ENCODE data around the gene ARHGEF12. TPM values are rescaled to one million over a fixed set of nuclear protein-coding genes. Genes with fewer than 3 reads are reported as not detected.

ARHGEF12 gene
- total and polyA plus RNA-seq, 2 experiments from 2014 or later, result 9.0 to 38.9 TPM

DNA sequence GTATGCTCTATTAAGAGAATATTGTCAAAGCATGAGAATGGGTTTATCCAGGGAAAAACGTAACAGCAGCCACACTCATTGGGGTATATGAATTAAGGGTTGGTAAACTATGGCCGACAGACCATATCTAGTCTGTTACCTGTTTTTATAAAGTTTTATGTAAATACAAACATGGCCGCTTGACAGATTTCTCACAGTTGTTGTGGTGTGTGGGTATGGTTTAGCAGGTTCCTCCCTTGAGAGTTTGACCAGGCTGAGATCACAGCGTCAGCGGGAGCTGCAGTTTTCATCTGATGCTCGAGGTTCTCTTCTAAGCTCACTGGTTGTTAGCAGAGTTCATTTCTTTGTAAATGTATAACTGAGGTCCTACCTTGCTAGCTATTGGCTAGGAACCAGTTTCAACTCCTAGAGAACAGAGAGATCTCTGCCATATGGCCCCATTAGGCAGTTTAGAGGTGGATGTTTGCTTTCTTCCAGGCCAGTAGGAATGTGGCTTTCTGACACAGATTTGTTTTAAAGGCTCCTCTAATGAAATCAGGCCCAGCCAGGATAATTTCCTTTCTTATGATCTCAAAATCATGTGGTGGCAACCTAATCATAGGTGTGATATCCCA is 129.8 kb downstream of the ARHGEF12 start:
- Histone ChIP-seq H3K27me3 (ENCODE audit: insufficient read depth) (no peaks in the 10 kb centered on the region), H4K20me1 (replicated peaks; ENCODE audit: insufficient read depth) (peaks cover 8% of the 10 kb centered on the region; the same call in 1 of the 2 replicates), H2AFZ (no peak overlapping the region), H3K27ac (ENCODE audit: low read depth) (no peak overlapping the region), H3K9me2 (ENCODE audit: insufficient read depth) (no peaks in the 10 kb centered on the region), H3K4me2 (no peak overlapping the region), H3K4me1 (ENCODE audit: insufficient read depth) (no peaks in the 10 kb centered on the region), H3K79me2 (replicated peaks; ENCODE audit: insufficient read depth) (no peaks in the 10 kb centered on the region), H3K4me3 (no peak overlapping the region), H3K36me3 (ENCODE audit: insufficient read depth) (peaks cover 12% of the 10 kb centered on the region), H3F3A (replicated peaks; ENCODE audit: low read depth) (no peaks in the 10 kb centered on the region)
- H3K4me1 Mint-ChIP-seq, result no peaks in the 10 kb centered on the region
- no peaks in the 10 kb centered on the region for H3K9me3 Mint-ChIP-seq
- no peak overlapping the region for H3K27ac Mint-ChIP-seq
- ATAC-seq, result no peak
- TF ChIP-seq ZNF331 (CRISPR knock-in tag; IDR thresholded peaks at IDR 0.05; ENCODE audit: low read depth), result no peak
- TF ChIP-seq, protein P1, sequence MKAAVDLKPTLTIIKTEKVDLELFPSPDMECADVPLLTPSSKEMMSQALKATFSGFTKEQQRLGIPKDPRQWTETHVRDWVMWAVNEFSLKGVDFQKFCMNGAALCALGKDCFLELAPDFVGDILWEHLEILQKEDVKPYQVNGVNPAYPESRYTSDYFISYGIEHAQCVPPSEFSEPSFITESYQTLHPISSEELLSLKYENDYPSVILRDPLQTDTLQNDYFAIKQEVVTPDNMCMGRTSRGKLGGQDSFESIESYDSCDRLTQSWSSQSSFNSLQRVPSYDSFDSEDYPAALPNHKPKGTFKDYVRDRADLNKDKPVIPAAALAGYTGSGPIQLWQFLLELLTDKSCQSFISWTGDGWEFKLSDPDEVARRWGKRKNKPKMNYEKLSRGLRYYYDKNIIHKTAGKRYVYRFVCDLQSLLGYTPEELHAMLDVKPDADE (IDR thresholded peaks at IDR 0.05), result no peak
- TF ChIP-seq, protein P2, sequence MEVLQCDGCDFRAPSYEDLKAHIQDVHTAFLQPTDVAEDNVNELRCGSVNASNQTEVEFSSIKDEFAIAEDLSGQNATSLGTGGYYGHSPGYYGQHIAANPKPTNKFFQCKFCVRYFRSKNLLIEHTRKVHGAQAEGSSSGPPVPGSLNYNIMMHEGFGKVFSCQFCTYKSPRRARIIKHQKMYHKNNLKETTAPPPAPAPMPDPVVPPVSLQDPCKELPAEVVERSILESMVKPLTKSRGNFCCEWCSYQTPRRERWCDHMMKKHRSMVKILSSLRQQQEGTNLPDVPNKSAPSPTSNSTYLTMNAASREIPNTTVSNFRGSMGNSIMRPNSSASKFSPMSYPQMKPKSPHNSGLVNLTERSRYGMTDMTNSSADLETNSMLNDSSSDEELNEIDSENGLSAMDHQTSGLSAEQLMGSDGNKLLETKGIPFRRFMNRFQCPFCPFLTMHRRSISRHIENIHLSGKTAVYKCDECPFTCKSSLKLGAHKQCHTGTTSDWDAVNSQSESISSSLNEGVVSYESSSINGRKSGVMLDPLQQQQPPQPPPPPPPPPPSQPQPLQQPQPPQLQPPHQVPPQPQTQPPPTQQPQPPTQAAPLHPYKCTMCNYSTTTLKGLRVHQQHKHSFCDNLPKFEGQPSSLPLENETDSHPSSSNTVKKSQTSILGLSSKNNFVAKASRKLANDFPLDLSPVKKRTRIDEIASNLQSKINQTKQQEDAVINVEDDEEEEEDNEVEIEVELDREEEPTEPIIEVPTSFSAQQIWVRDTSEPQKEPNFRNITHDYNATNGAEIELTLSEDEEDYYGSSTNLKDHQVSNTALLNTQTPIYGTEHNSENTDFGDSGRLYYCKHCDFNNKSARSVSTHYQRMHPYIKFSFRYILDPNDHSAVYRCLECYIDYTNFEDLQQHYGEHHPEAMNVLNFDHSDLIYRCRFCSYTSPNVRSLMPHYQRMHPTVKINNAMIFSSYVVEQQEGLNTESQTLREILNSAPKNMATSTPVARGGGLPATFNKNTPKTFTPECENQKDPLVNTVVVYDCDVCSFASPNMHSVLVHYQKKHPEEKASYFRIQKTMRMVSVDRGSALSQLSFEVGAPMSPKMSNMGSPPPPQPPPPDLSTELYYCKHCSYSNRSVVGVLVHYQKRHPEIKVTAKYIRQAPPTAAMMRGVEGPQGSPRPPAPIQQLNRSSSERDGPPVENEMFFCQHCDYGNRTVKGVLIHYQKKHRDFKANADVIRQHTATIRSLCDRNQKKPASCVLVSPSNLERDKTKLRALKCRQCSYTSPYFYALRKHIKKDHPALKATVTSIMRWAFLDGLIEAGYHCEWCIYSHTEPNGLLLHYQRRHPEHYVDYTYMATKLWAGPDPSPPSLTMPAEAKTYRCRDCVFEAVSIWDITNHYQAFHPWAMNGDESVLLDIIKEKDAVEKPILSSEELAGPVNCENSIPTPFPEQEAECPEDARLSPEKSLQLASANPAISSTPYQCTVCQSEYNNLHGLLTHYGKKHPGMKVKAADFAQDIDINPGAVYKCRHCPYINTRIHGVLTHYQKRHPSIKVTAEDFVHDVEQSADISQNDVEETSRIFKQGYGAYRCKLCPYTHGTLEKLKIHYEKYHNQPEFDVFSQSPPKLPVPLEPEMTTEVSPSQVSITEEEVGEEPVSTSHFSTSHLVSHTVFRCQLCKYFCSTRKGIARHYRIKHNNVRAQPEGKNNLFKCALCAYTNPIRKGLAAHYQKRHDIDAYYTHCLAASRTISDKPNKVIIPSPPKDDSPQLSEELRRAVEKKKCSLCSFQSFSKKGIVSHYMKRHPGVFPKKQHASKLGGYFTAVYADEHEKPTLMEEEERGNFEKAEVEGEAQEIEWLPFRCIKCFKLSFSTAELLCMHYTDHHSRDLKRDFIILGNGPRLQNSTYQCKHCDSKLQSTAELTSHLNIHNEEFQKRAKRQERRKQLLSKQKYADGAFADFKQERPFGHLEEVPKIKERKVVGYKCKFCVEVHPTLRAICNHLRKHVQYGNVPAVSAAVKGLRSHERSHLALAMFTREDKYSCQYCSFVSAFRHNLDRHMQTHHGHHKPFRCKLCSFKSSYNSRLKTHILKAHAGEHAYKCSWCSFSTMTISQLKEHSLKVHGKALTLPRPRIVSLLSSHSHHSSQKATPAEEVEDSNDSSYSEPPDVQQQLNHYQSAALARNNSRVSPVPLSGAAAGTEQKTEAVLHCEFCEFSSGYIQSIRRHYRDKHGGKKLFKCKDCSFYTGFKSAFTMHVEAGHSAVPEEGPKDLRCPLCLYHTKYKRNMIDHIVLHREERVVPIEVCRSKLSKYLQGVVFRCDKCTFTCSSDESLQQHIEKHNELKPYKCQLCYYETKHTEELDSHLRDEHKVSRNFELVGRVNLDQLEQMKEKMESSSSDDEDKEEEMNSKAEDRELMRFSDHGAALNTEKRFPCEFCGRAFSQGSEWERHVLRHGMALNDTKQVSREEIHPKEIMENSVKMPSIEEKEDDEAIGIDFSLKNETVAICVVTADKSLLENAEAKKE (CRISPR knock-in tag; IDR thresholded peaks at IDR 0.05), result no peak
- no peak for TF ChIP-seq STAT1 (IDR thresholded peaks at IDR 0.05; ENCODE audit: unreplicated experiment)
- TF ChIP-seq EZH2 (IDR thresholded peaks at IDR 0.05; ENCODE audit: low read depth, unreplicated experiment), result no peak
- H3K27me3 Mint-ChIP-seq (ENCODE audit: insufficient read depth, low read depth, poor library complexity), result no peaks in the 10 kb centered on the region
- H3K4me3 Mint-ChIP-seq, result no peak overlapping the region
- DNase-seq (ENCODE audit: low spot score), result no peak
- peaks cover 33% of the 10 kb centered on the region for H3K36me3 Mint-ChIP-seq (ENCODE audit: low read depth)
